IMR-90 (cell line): Measurements from ENCODE around the gene KRT38. TPM values are rescaled to one million over a fixed set of nuclear protein-coding genes. Genes with fewer than 3 reads are reported as not detected.

Source experiments
- ATAC-seq: fragments of 200-7000 bp; cut with Tn5 transposase; 2 replicates; pipeline ENCODE4 v1.9.1; 2020; ENCODE audit warnings: low read depth, mild to moderate bottlenecking, moderate library complexity
- BruUV-seq: library from RNA; stranded (reverse); fragments of 400-500 nt; replicated peaks from 2 replicates; lab custom pipeline; 2021; lab: Mats Ljungman, UMichigan
- CTCF ChIA-PET: fragments of 300-600 bp; formaldehyde crosslinking; extraction: SDS; loops from one replicate; lab custom pipeline; 2021; ENCODE audit warnings: antibody characterized with exemption; lab: Yijun Ruan, JAX
- POLR2A ChIA-PET: fragments of 300-600 bp; sonication (Branson Sonifier 250); formaldehyde crosslinking; loops from one replicate; lab custom pipeline; 2022; ENCODE audit warnings: antibody characterized with exemption; ENCODE audit not compliant: unreplicated experiment; lab: Charles Lee
- DNase-seq: peaks from one replicate; pipeline ENCODE4 v3.0.0; 2013
- H2AFZ ChIP-seq: replicated peaks from 2 replicates; pipeline ENCODE3; 2013; ENCODE audit warnings: low read length, mild to moderate bottlenecking; ENCODE audit not compliant: poor library complexity
- H2AK5ac ChIP-seq: 2 replicates; pipeline ENCODE4 v1.6.1; 2013; ENCODE audit warnings: low read depth, low read length, inconsistent platforms
- H2AK9ac ChIP-seq: replicated peaks from 2 replicates; pipeline ENCODE3; 2013; ENCODE audit warnings: mild to moderate bottlenecking, low read depth, low read length, moderate library complexity; ENCODE audit not compliant: poor library complexity
- H2BK120ac ChIP-seq: 2 replicates; pipeline ENCODE4 v1.6.1; 2013; ENCODE audit warnings: low read depth, low read length, inconsistent platforms
- H2BK15ac ChIP-seq: 3 replicates; pipeline ENCODE4 v1.6.1; 2013; ENCODE audit warnings: low read depth, low read length, inconsistent platforms
- H2BK20ac ChIP-seq: 2 replicates; pipeline ENCODE4 v1.6.1; 2013; ENCODE audit warnings: low read depth, mild to moderate bottlenecking, inconsistent platforms, low read length, moderate library complexity
- H2BK5ac ChIP-seq: 2 replicates; pipeline ENCODE4 v1.6.1; 2013; ENCODE audit warnings: mild to moderate bottlenecking, low read depth, low read length, inconsistent platforms; ENCODE audit not compliant: poor library complexity, severe bottlenecking
- H3K14ac ChIP-seq: replicated peaks from 2 replicates; pipeline ENCODE4 v1.6.1; 2013; ENCODE audit warnings: low read depth, low read length, inconsistent platforms
- H3K18ac ChIP-seq: 2 replicates; pipeline ENCODE4 v1.6.1; 2013; ENCODE audit warnings: low read depth, low read length, control low read depth
- H3K23ac ChIP-seq: 2 replicates; pipeline ENCODE4 v1.6.1; 2013; ENCODE audit warnings: low read depth, low read length, inconsistent platforms
- H3K27ac ChIP-seq: 2 replicates; pipeline ENCODE4 v1.5.1; 2013; ENCODE audit warnings: mild to moderate bottlenecking, control low read depth, low read length; ENCODE audit not compliant: insufficient read depth
- H3K27me3 ChIP-seq: 2 replicates; pipeline ENCODE4 v1.6.1; 2013; ENCODE audit warnings: low read length; ENCODE audit not compliant: control insufficient read depth, insufficient read depth
- H3K36me3 ChIP-seq: 2 replicates; pipeline ENCODE4 v1.6.1; 2013; ENCODE audit warnings: low read length, mixed read lengths; ENCODE audit not compliant: control insufficient read depth, insufficient read depth
- H3K4ac ChIP-seq: 2 replicates; pipeline ENCODE4 v1.6.1; 2013; ENCODE audit warnings: low read depth, low read length, inconsistent platforms
- H3K4me1 ChIP-seq: 2 replicates; pipeline ENCODE4 v1.6.1; 2013; ENCODE audit warnings: low read length, mixed read lengths; ENCODE audit not compliant: control insufficient read depth, insufficient read depth
- H3K4me2 ChIP-seq: 2 replicates; pipeline ENCODE4 v1.6.1; 2013; ENCODE audit warnings: low read depth, mild to moderate bottlenecking, control low read depth, low read length, moderate library complexity
- H3K4me3 ChIP-seq: 2 replicates; pipeline ENCODE4 v1.5.1; 2013; ENCODE audit warnings: low read depth, mild to moderate bottlenecking, control low read depth, low read length, moderate library complexity; ENCODE audit not compliant: insufficient read depth
- H3K56ac ChIP-seq: 2 replicates; pipeline ENCODE4 v1.6.1; 2013; ENCODE audit warnings: low read length, inconsistent platforms; ENCODE audit not compliant: insufficient read depth; ENCODE audit errors: extremely low read depth
- H3K79me1 ChIP-seq, 2 experiments: 2 replicates each; pipeline ENCODE4 v1.6.1; 2013; ENCODE audit warnings: low read length in 2 of 2, inconsistent platforms in 1 of 2, low read depth in 1 of 2
- H3K9ac ChIP-seq: 2 replicates; pipeline ENCODE4 v1.6.1; 2013; ENCODE audit warnings: low read depth, low read length, control low read depth
- H3K9me1 ChIP-seq: 2 replicates; pipeline ENCODE4 v1.6.1; 2013; ENCODE audit warnings: low read length, inconsistent platforms; ENCODE audit not compliant: insufficient read depth
- H3K9me3 ChIP-seq: 2 replicates; pipeline ENCODE4 v1.6.1; 2013; ENCODE audit warnings: low read length; ENCODE audit not compliant: control insufficient read depth, insufficient read depth
- H4K20me1 ChIP-seq: 2 replicates; pipeline ENCODE4 v1.6.1; 2013; ENCODE audit warnings: low read length, inconsistent platforms; ENCODE audit not compliant: insufficient read depth
- H4K5ac ChIP-seq: 2 replicates; pipeline ENCODE4 v1.6.1; 2013; ENCODE audit warnings: mild to moderate bottlenecking, low read depth, low read length, control low read depth
- H4K8ac ChIP-seq, 2 experiments: 2 replicates each; pipeline ENCODE4 v1.6.1; 2013; ENCODE audit warnings: low read depth in 2 of 2, low read length in 2 of 2, control low read depth in 1 of 2, inconsistent platforms in 1 of 2
- H4K91ac ChIP-seq: 2 replicates; pipeline ENCODE4 v1.6.1; 2013; ENCODE audit warnings: low read depth, low read length, inconsistent platforms; ENCODE audit not compliant: insufficient read depth
- BHLHE40 ChIP-seq: fragments of 150-350 bp; IDR thresholded peaks from 2 replicates; pipeline ENCODE4 v1.6.1; 2016; ENCODE audit warnings: mild to moderate bottlenecking, low read depth, low read length
- CEBPB ChIP-seq: IDR thresholded peaks from 2 replicates; pipeline ENCODE4 v1.6.1; 2012; ENCODE audit warnings: low read depth, low read length, improper control_type of control experiment
- CHD1 ChIP-seq: IDR thresholded peaks from 2 replicates; pipeline ENCODE4 v1.6.1; 2012; ENCODE audit warnings: low read depth, low read length, improper control_type of control experiment
- FOS ChIP-seq: fragments of 150-350 bp; IDR thresholded peaks from 2 replicates; pipeline ENCODE4 v1.6.1; 2016; ENCODE audit warnings: low read depth, low read length
- MAFK ChIP-seq: IDR thresholded peaks from 2 replicates; pipeline ENCODE4 v1.6.1; 2012; ENCODE audit warnings: low read depth, low read length, improper control_type of control experiment
- MAZ ChIP-seq: IDR thresholded peaks from 2 replicates; pipeline ENCODE4 v1.6.1; 2012; ENCODE audit warnings: low read depth, mild to moderate bottlenecking, low read length, improper control_type of control experiment, moderate library complexity, borderline replicate concordance
- MXI1 ChIP-seq: IDR thresholded peaks from 2 replicates; pipeline ENCODE4 v1.6.1; 2012; ENCODE audit warnings: low read depth, mild to moderate bottlenecking, low read length, moderate library complexity, borderline replicate concordance
- NFE2L2 ChIP-seq: fragments of 150-350 bp; IDR thresholded peaks from 2 replicates; pipeline ENCODE4 v1.6.1; 2016; ENCODE audit warnings: low read depth, mild to moderate bottlenecking, low read length
- POLR2A ChIP-seq: IDR thresholded peaks from 2 replicates; pipeline ENCODE4 v1.6.1; 2012; ENCODE audit warnings: mild to moderate bottlenecking, low read depth, low read length
- RAD21 ChIP-seq: IDR thresholded peaks from 2 replicates; pipeline ENCODE4 v1.6.1; 2012; ENCODE audit warnings: low read length, improper control_type of control experiment
- RCOR1 ChIP-seq: IDR thresholded peaks from 2 replicates; pipeline ENCODE4 v1.6.1; 2012; ENCODE audit warnings: mild to moderate bottlenecking, low read length, improper control_type of control experiment; ENCODE audit not compliant: insufficient replicate concordance
- RFX5 ChIP-seq: IDR thresholded peaks from 2 replicates; pipeline ENCODE4 v1.8.0; 2012; ENCODE audit warnings: low read depth, mild to moderate bottlenecking, low read length, moderate library complexity
- SMC3 ChIP-seq: fragments of 150-350 bp; IDR thresholded peaks from 2 replicates; pipeline ENCODE4 v1.6.1; 2016; ENCODE audit warnings: low read depth, mild to moderate bottlenecking, antibody characterized with exemption, low read length, moderate library complexity
- WGBS, 2 experiments: methylation state at CpG; one replicate each; pipeline versions ENCODE4 v1.1.5 to v1.1.7; 2013; ENCODE audit warnings: missing lambda C conversion rate in 2 of 2; ENCODE audit not compliant: insufficient read length in 1 of 2; ENCODE audit errors: extremely low coverage in 2 of 2; 5-methylcytosine and 5-hydroxymethylcytosine counted together
- dilution Hi-C: fragments of 300-500 bp; cut with HindIII; formaldehyde crosslinking; loops from one replicate; pipeline ENCODE4 v1.14.3; 2018; ENCODE audit warnings: low sequenced_read_pairs; ENCODE audit not compliant: unreplicated experiment
- in situ Hi-C: fragments of 300-500 bp; cut with MboI; formaldehyde crosslinking; loops from 3 replicates; pipeline ENCODE4 v1.14.3; 2019; ENCODE audit warnings: low sequenced_read_pairs, inconsistent platforms, mixed read lengths
- intact Hi-C: fragments of 100-400 bp; cut with micrococcal nuclease; formaldehyde crosslinking; loops from 2 replicates; pipeline ENCODE4 v1.10.0; 2022
- polyA plus RNA-seq, 3 experiments: library from polyadenylated mRNA; depleted of rRNA; stranded (reverse); fragments of >200 nt; gene quantifications; 2 replicates each; pipeline ENCODE4 v1.2.3, GENCODE V29; 2012; ENCODE audit warnings: low replicate concordance in 1 of 3
- total RNA-seq: library from RNA; depleted of rRNA; stranded (reverse); fragments of >200 nt; gene quantifications from 2 replicates; pipeline ENCODE4 v1.2.3, GENCODE V29; 2012
- TF ChIP-seq, protein P1 (sequence below): fragments of 150-350 bp; IDR thresholded peaks from 2 replicates; pipeline ENCODE4 v1.6.1; 2016; ENCODE audit warnings: low read depth, mild to moderate bottlenecking, low read length, moderate library complexity, borderline replicate concordance
- TF ChIP-seq, protein P2 (sequence below): conservative IDR thresholded peaks from 2 replicates; pipeline ENCODE4 v1.5.1; 2012; ENCODE audit warnings: mild to moderate bottlenecking, low read depth, low read length, improper control_type of control experiment
- TF ChIP-seq, protein P3 (sequence below): fragments of 150-350 bp; IDR thresholded peaks from 2 replicates; pipeline ENCODE4 v1.6.1; 2017; ENCODE audit warnings: mild to moderate bottlenecking, antibody characterized with exemption, low read length, low read depth

Gene KRT38
- total and polyA plus RNA-seq, 2 of the 4 experiments (the other 2 are of a cell fraction): 0.09 TPM; not detected in 1

DNA sequence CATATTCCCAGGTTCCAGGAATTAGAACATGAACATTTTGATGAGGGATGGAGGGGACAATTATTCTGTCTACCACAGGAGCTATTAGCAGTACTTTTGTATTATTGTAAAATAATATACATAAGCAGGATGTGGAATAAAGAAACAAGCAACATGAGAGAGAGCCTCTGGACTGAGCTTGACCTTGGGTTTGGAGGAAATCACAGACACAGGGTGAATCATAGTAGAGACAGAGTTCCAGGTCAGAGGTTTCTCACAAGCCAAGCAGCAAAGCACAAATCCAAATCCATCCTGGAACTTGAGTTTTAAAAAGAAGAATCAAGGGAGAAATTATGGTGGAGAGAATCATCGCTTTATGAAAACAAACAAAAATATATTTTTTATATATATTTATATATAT is 48.5 kb downstream of the KRT38 start:
- Histone ChIP-seq H2BK5ac (peak overlapping the region; percentile 17), H3K18ac (no peak overlapping the region; the same call in 1 of the 2 replicates), H3K36me3 (no peaks in the 10 kb centered on the region), H3K9me1 (no peaks in the 10 kb centered on the region; the same call in 1 of the 2 replicates), H3K23ac (no peak overlapping the region; the same call in 1 of the 2 replicates), H3K14ac (no peak overlapping the region), H4K20me1 (no peaks in the 10 kb centered on the region), H4K8ac (0 out of 4 replicates have a peak overlapping the region, but pooled peaks of 1 of the 2 experiments have one; percentile 62), H3K56ac (no peak overlapping the region), H3K9me3 (no peaks in the 10 kb centered on the region), H2AK9ac (no peak overlapping the region), H3K9ac (no peak overlapping the region), H3K27ac (no peak overlapping the region), H3K4me3 (no peak overlapping the region), H3K4me1 (peaks cover 5% of the 10 kb centered on the region; the same call in 1 of the 2 replicates), H2BK15ac (0 out of 3 replicates have a peak overlapping the region, but pooled peaks have one; percentile 86), H3K79me1 (no peaks in the 10 kb centered on the region), H3K4me2 (no peak overlapping the region), H3K27me3 (no peaks in the 10 kb centered on the region), H3K4ac (no peak overlapping the region), H2AFZ (no peak overlapping the region), H2AK5ac (0 out of 2 replicates have a peak overlapping the region, but pooled peaks have one; percentile 79), H4K91ac (no peak overlapping the region), H2BK120ac (no peak overlapping the region), H2BK20ac (no peak overlapping the region), H4K5ac (no peak overlapping the region)
- POLR2A ChIA-PET: no interaction called here
- TF ChIP-seq POLR2A (no peak), BHLHE40 (no peak), CEBPB (no peak), RAD21 (no peak), NFE2L2 (no peak), SMC3 (no peak), CHD1 (no peak), FOS (no peak), MAFK (no peak), MXI1 (no peak), RFX5 (no peak), RCOR1 (no peak), MAZ (no peak)
- TF ChIP-seq, protein P1, sequence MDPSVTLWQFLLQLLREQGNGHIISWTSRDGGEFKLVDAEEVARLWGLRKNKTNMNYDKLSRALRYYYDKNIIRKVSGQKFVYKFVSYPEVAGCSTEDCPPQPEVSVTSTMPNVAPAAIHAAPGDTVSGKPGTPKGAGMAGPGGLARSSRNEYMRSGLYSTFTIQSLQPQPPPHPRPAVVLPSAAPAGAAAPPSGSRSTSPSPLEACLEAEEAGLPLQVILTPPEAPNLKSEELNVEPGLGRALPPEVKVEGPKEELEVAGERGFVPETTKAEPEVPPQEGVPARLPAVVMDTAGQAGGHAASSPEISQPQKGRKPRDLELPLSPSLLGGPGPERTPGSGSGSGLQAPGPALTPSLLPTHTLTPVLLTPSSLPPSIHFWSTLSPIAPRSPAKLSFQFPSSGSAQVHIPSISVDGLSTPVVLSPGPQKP: no peak
- TF ChIP-seq, protein P2, sequence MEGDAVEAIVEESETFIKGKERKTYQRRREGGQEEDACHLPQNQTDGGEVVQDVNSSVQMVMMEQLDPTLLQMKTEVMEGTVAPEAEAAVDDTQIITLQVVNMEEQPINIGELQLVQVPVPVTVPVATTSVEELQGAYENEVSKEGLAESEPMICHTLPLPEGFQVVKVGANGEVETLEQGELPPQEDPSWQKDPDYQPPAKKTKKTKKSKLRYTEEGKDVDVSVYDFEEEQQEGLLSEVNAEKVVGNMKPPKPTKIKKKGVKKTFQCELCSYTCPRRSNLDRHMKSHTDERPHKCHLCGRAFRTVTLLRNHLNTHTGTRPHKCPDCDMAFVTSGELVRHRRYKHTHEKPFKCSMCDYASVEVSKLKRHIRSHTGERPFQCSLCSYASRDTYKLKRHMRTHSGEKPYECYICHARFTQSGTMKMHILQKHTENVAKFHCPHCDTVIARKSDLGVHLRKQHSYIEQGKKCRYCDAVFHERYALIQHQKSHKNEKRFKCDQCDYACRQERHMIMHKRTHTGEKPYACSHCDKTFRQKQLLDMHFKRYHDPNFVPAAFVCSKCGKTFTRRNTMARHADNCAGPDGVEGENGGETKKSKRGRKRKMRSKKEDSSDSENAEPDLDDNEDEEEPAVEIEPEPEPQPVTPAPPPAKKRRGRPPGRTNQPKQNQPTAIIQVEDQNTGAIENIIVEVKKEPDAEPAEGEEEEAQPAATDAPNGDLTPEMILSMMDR: no peak
- TF ChIP-seq, protein P3, sequence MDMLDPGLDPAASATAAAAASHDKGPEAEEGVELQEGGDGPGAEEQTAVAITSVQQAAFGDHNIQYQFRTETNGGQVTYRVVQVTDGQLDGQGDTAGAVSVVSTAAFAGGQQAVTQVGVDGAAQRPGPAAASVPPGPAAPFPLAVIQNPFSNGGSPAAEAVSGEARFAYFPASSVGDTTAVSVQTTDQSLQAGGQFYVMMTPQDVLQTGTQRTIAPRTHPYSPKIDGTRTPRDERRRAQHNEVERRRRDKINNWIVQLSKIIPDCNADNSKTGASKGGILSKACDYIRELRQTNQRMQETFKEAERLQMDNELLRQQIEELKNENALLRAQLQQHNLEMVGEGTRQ: no peak
- intact Hi-C loops (no loop called here), dilution Hi-C loops (no loop called here), in situ Hi-C loops (no loop called here)
- peak; percentile 78 for ATAC-seq
- peak; percentile 74 for DNase-seq
- CTCF ChIA-PET: no interaction called here
- BruUV-seq: no TSS peak
- no CpG with 5 or more reads among the region's 1 CpG for WGBS, 2 experiments
